CD4-positive, alpha-beta T cell treated with Interferon alpha-2 for 1 hour (primary cell): ENCODE results near the gene MEF2A.
"Not testable (repeated sequence)": the region's sequence is repeated elsewhere in the genome, so short reads cannot be mapped to it uniquely, and the experiment has no call there.

Experiments
- DNase-seq, 2 donors: peaks; one replicate each; pipeline ENCODE4 v3.0.0-alpha.2; 2020 to 2022

MEF2A gene

GRCh38 chr15:99565299-99566156 lies at the start of gene MEF2A:
MEF2A (plus strand) TSS chr15:99565984; CDS start chr15:99633120, 67,136 bp downstream.
- DNase-seq, result peak; percentile 91 to 93

- DNase-seq, result no peak
These were observed 47.6 kb upstream of the MEF2A start for GRCh38 chr15:99518191-99518590.

- DNase-seq, result not testable (repeated sequence)
These were observed 46.4 kb upstream of the MEF2A start for GRCh38 chr15:99519366-99519765.

GRCh38 chr15:99522288-99522687 lies 43.5 kb upstream of the MEF2A start:
- no peak for DNase-seq

GRCh38 chr15:99526176-99526575 lies 39.6 kb upstream of the MEF2A start:
- no peak for DNase-seq

GRCh38 chr15:99526671-99527070 lies 39.1 kb upstream of the MEF2A start:
- no peak for DNase-seq

- DNase-seq, result no peak
These were observed 29.3 kb upstream of the MEF2A start for GRCh38 chr15:99536422-99537040.

GRCh38 chr15:99537344-99537743 lies 28.4 kb upstream of the MEF2A start:
- no peak for DNase-seq

GRCh38 chr15:99538261-99538660 lies 27.5 kb upstream of the MEF2A start:
- no peak for DNase-seq

GRCh38 chr15:99542828-99543227 lies 23.0 kb upstream of the MEF2A start:
- no peak for DNase-seq

- DNase-seq, result no peak
These were observed 20.2 kb upstream of the MEF2A start for GRCh38 chr15:99545605-99546004.

GRCh38 chr15:99546441-99547100 lies 19.2 kb upstream of the MEF2A start:
- no peak for DNase-seq

- no peak for DNase-seq
These were observed 18.3 kb upstream of the MEF2A start for GRCh38 chr15:99547517-99547916.

- no peak for DNase-seq
These were observed 15.7 kb upstream of the MEF2A start for GRCh38 chr15:99550077-99550476.

GRCh38 chr15:99552111-99552510 lies 13.7 kb upstream of the MEF2A start:
- DNase-seq, result no peak

- DNase-seq, result no peak
These were observed 10.8 kb upstream of the MEF2A start for GRCh38 chr15:99554880-99555488.

GRCh38 chr15:99556011-99556410 lies 9.8 kb upstream of the MEF2A start:
- DNase-seq, result peak in 1 of 2 donors; percentile 28

- DNase-seq, result no peak
These were observed 9.2 kb upstream of the MEF2A start for GRCh38 chr15:99556578-99556977.

- DNase-seq, result no peak
These were observed 7.7 kb upstream of the MEF2A start for GRCh38 chr15:99558084-99558483.

- no peak for DNase-seq
These were observed 7.2 kb upstream of the MEF2A start for GRCh38 chr15:99558571-99558970.

- DNase-seq, result no peak
These were observed 4.1 kb upstream of the MEF2A start for GRCh38 chr15:99561476-99562230.

- no peak for DNase-seq
These were observed 3.5 kb upstream of the MEF2A start for GRCh38 chr15:99562238-99562637.
